ENCODE measurements around the gene C16orf96. TPM values are rescaled to one million over a fixed set of nuclear protein-coding genes. Genes with fewer than 3 reads are reported as not detected.

Gene C16orf96
- total and polyA plus RNA-seq, 2 experiments from 2014 or later, result 0.37 to 2.2 TPM

GRCh38 chr16:4624015-4624826 lies 68.1 kb downstream of the C16orf96 start, which contains the start of gene MGRN1:
TSS of gene MGRN1 (plus strand) at chr16:4624826. CDS start at chr16:4624961, 135 bp downstream.
- H3K4me1 ChIP-seq (ENCODE audit: insufficient read depth), result 0 out of 2 replicates have a peak, but pooled peaks cover 7% of the 10 kb centered on the region
- H3K79me2 ChIP-seq (replicated peaks; ENCODE audit: insufficient read depth), result peaks cover 40% of the 10 kb centered on the region
- Mint-ChIP-seq H3K4me3 (peak within 1 kb of the TSS; percentile 99), H3K4me1 (peaks cover 20% of the 10 kb centered on the region; the same call in 2 of the 3 replicates), H3K9me3 (no peaks in the 10 kb centered on the region), H3K36me3 (ENCODE audit: low read depth) (0 out of 3 replicates have a peak, but pooled peaks cover 4% of the 10 kb centered on the region), H3K27ac (peak within 1 kb of the TSS; percentile 100), H3K27me3 (ENCODE audit: insufficient read depth, low read depth, poor library complexity) (peaks cover 21% of the 10 kb centered on the region)
- peak; percentile 98 for DNase-seq (ENCODE audit: low spot score)
- H2AFZ ChIP-seq, result peak within 1 kb of the TSS; percentile 97
- peak within 1 kb of the TSS; percentile 98 for H3K4me2 ChIP-seq
- TF ChIP-seq CREB1 (CRISPR knock-in tag; IDR thresholded peaks at IDR 0.05; ENCODE audit: low read depth) (peak; percentile 87), EZH2phosphoT487 (IDR thresholded peaks at IDR 0.05; ENCODE audit: unreplicated experiment) (no peak)
- TF ChIP-seq, protein P1, sequence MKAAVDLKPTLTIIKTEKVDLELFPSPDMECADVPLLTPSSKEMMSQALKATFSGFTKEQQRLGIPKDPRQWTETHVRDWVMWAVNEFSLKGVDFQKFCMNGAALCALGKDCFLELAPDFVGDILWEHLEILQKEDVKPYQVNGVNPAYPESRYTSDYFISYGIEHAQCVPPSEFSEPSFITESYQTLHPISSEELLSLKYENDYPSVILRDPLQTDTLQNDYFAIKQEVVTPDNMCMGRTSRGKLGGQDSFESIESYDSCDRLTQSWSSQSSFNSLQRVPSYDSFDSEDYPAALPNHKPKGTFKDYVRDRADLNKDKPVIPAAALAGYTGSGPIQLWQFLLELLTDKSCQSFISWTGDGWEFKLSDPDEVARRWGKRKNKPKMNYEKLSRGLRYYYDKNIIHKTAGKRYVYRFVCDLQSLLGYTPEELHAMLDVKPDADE (IDR thresholded peaks at IDR 0.05), result peak; percentile 67
- TF ChIP-seq, protein P2, sequence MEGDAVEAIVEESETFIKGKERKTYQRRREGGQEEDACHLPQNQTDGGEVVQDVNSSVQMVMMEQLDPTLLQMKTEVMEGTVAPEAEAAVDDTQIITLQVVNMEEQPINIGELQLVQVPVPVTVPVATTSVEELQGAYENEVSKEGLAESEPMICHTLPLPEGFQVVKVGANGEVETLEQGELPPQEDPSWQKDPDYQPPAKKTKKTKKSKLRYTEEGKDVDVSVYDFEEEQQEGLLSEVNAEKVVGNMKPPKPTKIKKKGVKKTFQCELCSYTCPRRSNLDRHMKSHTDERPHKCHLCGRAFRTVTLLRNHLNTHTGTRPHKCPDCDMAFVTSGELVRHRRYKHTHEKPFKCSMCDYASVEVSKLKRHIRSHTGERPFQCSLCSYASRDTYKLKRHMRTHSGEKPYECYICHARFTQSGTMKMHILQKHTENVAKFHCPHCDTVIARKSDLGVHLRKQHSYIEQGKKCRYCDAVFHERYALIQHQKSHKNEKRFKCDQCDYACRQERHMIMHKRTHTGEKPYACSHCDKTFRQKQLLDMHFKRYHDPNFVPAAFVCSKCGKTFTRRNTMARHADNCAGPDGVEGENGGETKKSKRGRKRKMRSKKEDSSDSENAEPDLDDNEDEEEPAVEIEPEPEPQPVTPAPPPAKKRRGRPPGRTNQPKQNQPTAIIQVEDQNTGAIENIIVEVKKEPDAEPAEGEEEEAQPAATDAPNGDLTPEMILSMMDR (conservative IDR thresholded peaks at IDR 0.05; ENCODE audit: low read depth in 2 of 2), result peak; percentile 95 to 99
- peak within 1 kb of the TSS; percentile 83 for H3K27ac ChIP-seq (ENCODE audit: low read depth)
- peak within 1 kb of the TSS; percentile 95 for H3K4me3 ChIP-seq
- H3K27me3 ChIP-seq (ENCODE audit: insufficient read depth), result no peaks in the 10 kb centered on the region
- no peaks in the 10 kb centered on the region for H3K9me2 ChIP-seq (ENCODE audit: insufficient read depth)
- peaks cover 16% of the 10 kb centered on the region; the same call in 1 of the 2 replicates for H3F3A ChIP-seq (replicated peaks; ENCODE audit: low read depth)
- ATAC-seq, result peak; percentile 90
- H4K20me1 ChIP-seq (replicated peaks; ENCODE audit: insufficient read depth), result peaks cover 10% of the 10 kb centered on the region
- H3K36me3 ChIP-seq (ENCODE audit: insufficient read depth), result peaks cover 4% of the 10 kb centered on the region; the same call in 1 of the 2 replicates

GRCh38 chr16:4624827-4625559 lies 68.9 kb downstream of the C16orf96 start:
- H3K27me3 Mint-ChIP-seq (ENCODE audit: insufficient read depth, low read depth, poor library complexity), result peaks cover 21% of the 10 kb centered on the region
- peak overlapping the region; percentile 98 for H3K4me2 ChIP-seq
- peak overlapping the region; percentile 80; the same call in 1 of the 2 replicates for H3K27ac ChIP-seq (ENCODE audit: low read depth)
- peaks cover 16% of the 10 kb centered on the region; the same call in 1 of the 2 replicates for H3F3A ChIP-seq (replicated peaks; ENCODE audit: low read depth)
- ATAC-seq (peak; percentile 64), DNase-seq (ENCODE audit: low spot score) (peak; percentile 86)
- H3K4me1 Mint-ChIP-seq, result peaks cover 20% of the 10 kb centered on the region; the same call in 2 of the 3 replicates
- no peaks in the 10 kb centered on the region for H3K9me3 Mint-ChIP-seq
- H3K36me3 ChIP-seq (ENCODE audit: insufficient read depth), result peaks cover 4% of the 10 kb centered on the region; the same call in 1 of the 2 replicates
- H3K27me3 ChIP-seq (ENCODE audit: insufficient read depth), result no peaks in the 10 kb centered on the region
- no peaks in the 10 kb centered on the region for H3K9me2 ChIP-seq (ENCODE audit: insufficient read depth)
- H3K4me3 Mint-ChIP-seq, result peak overlapping the region; percentile 99
- peak overlapping the region; percentile 94 for H3K27ac Mint-ChIP-seq
- 0 out of 2 replicates have a peak, but pooled peaks cover 7% of the 10 kb centered on the region for H3K4me1 ChIP-seq (ENCODE audit: insufficient read depth)
- peak overlapping the region; percentile 95 for H3K4me3 ChIP-seq
- peak overlapping the region; percentile 63; the same call in 1 of the 2 replicates for H2AFZ ChIP-seq
- peaks cover 10% of the 10 kb centered on the region for H4K20me1 ChIP-seq (replicated peaks; ENCODE audit: insufficient read depth)
- H3K36me3 Mint-ChIP-seq (ENCODE audit: low read depth), result 0 out of 3 replicates have a peak, but pooled peaks cover 5% of the 10 kb centered on the region
- H3K79me2 ChIP-seq (replicated peaks; ENCODE audit: insufficient read depth), result peaks cover 48% of the 10 kb centered on the region
- TF ChIP-seq REST (IDR thresholded peaks at IDR 0.05; ENCODE audit: unreplicated experiment) (no peak), EZH2phosphoT487 (IDR thresholded peaks at IDR 0.05; ENCODE audit: unreplicated experiment) (no peak), ZNF331 (CRISPR knock-in tag; IDR thresholded peaks at IDR 0.05; ENCODE audit: low read depth) (no peak), JUNB (IDR thresholded peaks at IDR 0.05; ENCODE audit: unreplicated experiment) (no peak), POLR2AphosphoS5 (IDR thresholded peaks at IDR 0.05; ENCODE audit: low read depth) (peak; percentile 65)

Data from GM23338 (cell line).